ENCODE measurements around the gene ARID3A.
A peak's percentile ranks its signal among the peaks of the same experiment; 100 is the strongest.

The ARID3A gene

DNA sequence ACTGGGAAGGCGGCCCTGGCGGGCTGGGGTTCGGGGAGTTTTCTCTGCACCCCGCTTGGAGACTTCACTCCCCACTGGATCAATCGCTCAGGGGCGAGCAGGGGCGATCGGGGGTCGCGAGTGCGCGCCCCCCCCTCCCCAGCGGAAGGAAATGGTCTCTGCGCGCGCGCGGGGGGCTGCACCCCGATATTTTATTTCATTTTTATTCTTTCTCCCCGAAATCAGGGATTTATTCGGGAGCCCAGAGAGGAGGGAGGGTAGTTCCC lies 421 bp downstream of the ARID3A start:
- peak overlapping the region; percentile 100 for H3K4me3 ChIP-seq (ENCODE audit: low read length, poor library complexity, severe bottlenecking)
- peak overlapping the region; percentile 98 for H3K9ac ChIP-seq (ENCODE audit: low read depth, low read length, poor library complexity, severe bottlenecking)
- peaks cover 4% of the 10 kb centered on the region for H4K20me1 ChIP-seq (ENCODE audit: insufficient read depth, low read length, poor library complexity, severe bottlenecking)
- no peaks in the 10 kb centered on the region for H3K36me3 ChIP-seq (ENCODE audit: insufficient read depth, low read length)
- H3K4me2 ChIP-seq (ENCODE audit: low read depth, low read length, poor library complexity, severe bottlenecking): peak overlapping the region; percentile 81
- H3K4me1 ChIP-seq (ENCODE audit: insufficient read depth, low read length, poor library complexity, severe bottlenecking): peaks cover 2% of the 10 kb centered on the region
- H3K27me3 ChIP-seq (ENCODE audit: insufficient read depth, low read length, poor library complexity, severe bottlenecking): peaks cover 5% of the 10 kb centered on the region
- TF ChIP-seq EZH2phosphoT487 (IDR thresholded peaks at IDR 0.05; ENCODE audit: borderline replicate concordance): no peak
- TF ChIP-seq, protein P1, sequence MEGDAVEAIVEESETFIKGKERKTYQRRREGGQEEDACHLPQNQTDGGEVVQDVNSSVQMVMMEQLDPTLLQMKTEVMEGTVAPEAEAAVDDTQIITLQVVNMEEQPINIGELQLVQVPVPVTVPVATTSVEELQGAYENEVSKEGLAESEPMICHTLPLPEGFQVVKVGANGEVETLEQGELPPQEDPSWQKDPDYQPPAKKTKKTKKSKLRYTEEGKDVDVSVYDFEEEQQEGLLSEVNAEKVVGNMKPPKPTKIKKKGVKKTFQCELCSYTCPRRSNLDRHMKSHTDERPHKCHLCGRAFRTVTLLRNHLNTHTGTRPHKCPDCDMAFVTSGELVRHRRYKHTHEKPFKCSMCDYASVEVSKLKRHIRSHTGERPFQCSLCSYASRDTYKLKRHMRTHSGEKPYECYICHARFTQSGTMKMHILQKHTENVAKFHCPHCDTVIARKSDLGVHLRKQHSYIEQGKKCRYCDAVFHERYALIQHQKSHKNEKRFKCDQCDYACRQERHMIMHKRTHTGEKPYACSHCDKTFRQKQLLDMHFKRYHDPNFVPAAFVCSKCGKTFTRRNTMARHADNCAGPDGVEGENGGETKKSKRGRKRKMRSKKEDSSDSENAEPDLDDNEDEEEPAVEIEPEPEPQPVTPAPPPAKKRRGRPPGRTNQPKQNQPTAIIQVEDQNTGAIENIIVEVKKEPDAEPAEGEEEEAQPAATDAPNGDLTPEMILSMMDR (conservative IDR thresholded peaks at IDR 0.05; ENCODE audit: low read length): no peak
- H3K9me2 ChIP-seq (replicated peaks; ENCODE audit: low read depth, low read length): no peaks in the 10 kb centered on the region
- H3K79me2 ChIP-seq (ENCODE audit: insufficient read depth, low read length): peaks cover 31% of the 10 kb centered on the region
- no peaks in the 10 kb centered on the region for H3F3A ChIP-seq (ENCODE audit: low read depth)
- H2AFZ ChIP-seq (ENCODE audit: low read length): peak overlapping the region; percentile 73
- H3K9me3 ChIP-seq (ENCODE audit: insufficient read depth, low read depth, low read length): no peaks in the 10 kb centered on the region

DNA sequence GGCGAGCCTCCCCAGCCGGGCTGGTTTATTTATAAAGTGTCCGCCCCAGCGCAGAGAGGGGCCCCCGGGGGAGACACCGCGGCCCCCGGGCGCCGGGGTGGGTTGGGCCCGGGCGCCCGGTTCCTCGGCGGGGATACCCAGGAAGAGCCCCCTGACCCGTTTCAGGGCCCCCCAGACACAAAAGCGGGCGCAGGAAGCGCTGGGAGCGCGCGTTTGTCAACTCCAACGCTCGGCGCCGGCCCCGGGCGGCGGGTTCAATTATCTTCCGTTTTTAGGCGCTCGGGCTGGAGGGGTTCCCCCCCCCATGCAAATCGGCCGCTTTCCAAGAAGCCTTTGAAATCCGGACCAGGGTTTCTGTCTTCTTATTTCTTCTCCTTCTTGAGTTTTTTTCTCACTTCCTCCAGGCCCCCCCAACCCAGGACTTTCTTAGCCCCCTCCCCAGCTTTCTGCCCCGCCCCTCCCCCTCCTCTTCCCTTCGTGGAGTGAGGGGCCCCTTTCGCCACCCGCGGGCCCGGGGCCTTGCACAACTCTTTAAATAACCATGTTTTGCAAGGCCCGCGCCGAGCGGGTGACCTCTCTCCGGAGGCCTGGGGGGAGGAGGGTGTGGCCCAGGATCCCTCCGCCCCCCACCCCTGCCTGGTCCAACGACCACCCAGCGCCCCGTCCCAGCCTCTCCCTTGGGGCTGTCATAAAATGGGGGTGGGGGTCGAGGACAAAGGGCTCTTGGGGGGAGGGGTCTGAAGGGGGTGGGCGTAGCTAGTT lies 935 bp downstream of the ARID3A start:
- Histone ChIP-seq H3K27me3 (ENCODE audit: insufficient read depth, low read length, poor library complexity, severe bottlenecking) (peaks cover 5% of the 10 kb centered on the region), H3K9ac (ENCODE audit: low read depth, low read length, poor library complexity, severe bottlenecking) (peak overlapping the region; percentile 98), H3K36me3 (ENCODE audit: insufficient read depth, low read length) (no peaks in the 10 kb centered on the region), H3K79me2 (ENCODE audit: insufficient read depth, low read length) (peaks cover 31% of the 10 kb centered on the region), H4K20me1 (ENCODE audit: insufficient read depth, low read length, poor library complexity, severe bottlenecking) (peaks cover 4% of the 10 kb centered on the region), H2AFZ (ENCODE audit: low read length) (peak overlapping the region; percentile 73), H3K4me3 (ENCODE audit: low read length, poor library complexity, severe bottlenecking) (peak overlapping the region; percentile 100), H3F3A (ENCODE audit: low read depth) (no peaks in the 10 kb centered on the region), H3K9me2 (replicated peaks; ENCODE audit: low read depth, low read length) (no peaks in the 10 kb centered on the region), H3K4me2 (ENCODE audit: low read depth, low read length, poor library complexity, severe bottlenecking) (peak overlapping the region; percentile 81), H3K4me1 (ENCODE audit: insufficient read depth, low read length, poor library complexity, severe bottlenecking) (peaks cover 2% of the 10 kb centered on the region), H3K9me3 (ENCODE audit: insufficient read depth, low read depth, low read length) (no peaks in the 10 kb centered on the region)
- TF ChIP-seq EZH2phosphoT487 (IDR thresholded peaks at IDR 0.05; ENCODE audit: borderline replicate concordance): no peak
- TF ChIP-seq, protein P1 (conservative IDR thresholded peaks at IDR 0.05; ENCODE audit: low read length): no peak

DNA sequence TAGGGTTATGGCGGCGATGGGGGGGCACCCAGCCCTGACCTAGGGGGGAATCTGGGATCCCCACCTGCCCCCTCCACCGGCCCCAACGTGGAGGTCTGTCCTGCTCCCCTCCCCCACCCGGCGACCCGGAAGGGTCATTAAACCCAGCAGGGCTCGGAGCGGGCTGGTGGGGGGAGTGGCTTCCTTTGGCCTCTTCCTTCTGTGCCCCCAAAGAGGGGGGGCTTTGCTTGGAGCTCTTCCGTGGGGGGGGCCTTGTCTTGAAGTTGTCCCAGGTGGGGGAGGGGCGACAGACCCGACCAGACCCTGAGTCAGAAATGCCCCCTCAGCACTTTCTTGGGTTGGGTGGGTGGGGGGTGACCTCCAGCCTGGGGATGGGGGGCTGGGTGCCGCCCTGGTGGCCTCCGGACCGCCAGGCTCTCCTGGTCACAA lies 1.5 kb downstream of the ARID3A start:
- peak overlapping the region; percentile 100 for H3K4me3 ChIP-seq (ENCODE audit: low read length, poor library complexity, severe bottlenecking)
- H3K9ac ChIP-seq (ENCODE audit: low read depth, low read length, poor library complexity, severe bottlenecking): peak overlapping the region; percentile 98
- H3K79me2 ChIP-seq (ENCODE audit: insufficient read depth, low read length): peaks cover 31% of the 10 kb centered on the region
- H3K27me3 ChIP-seq (ENCODE audit: insufficient read depth, low read length, poor library complexity, severe bottlenecking): peaks cover 5% of the 10 kb centered on the region
- no peaks in the 10 kb centered on the region for H3K9me2 ChIP-seq (replicated peaks; ENCODE audit: low read depth, low read length)
- peaks cover 8% of the 10 kb centered on the region for H4K20me1 ChIP-seq (ENCODE audit: insufficient read depth, low read length, poor library complexity, severe bottlenecking)
- no peaks in the 10 kb centered on the region for H3K4me1 ChIP-seq (ENCODE audit: insufficient read depth, low read length, poor library complexity, severe bottlenecking)
- no peaks in the 10 kb centered on the region for H3F3A ChIP-seq (ENCODE audit: low read depth)
- H2AFZ ChIP-seq (ENCODE audit: low read length): peak overlapping the region; percentile 73; the same call in 1 of the 2 replicates
- H3K36me3 ChIP-seq (ENCODE audit: insufficient read depth, low read length): no peaks in the 10 kb centered on the region
- peak overlapping the region; percentile 81 for H3K4me2 ChIP-seq (ENCODE audit: low read depth, low read length, poor library complexity, severe bottlenecking)
- H3K9me3 ChIP-seq (ENCODE audit: insufficient read depth, low read depth, low read length): no peaks in the 10 kb centered on the region
- TF ChIP-seq, protein P1 (conservative IDR thresholded peaks at IDR 0.05; ENCODE audit: low read length): no peak
- TF ChIP-seq EZH2phosphoT487 (IDR thresholded peaks at IDR 0.05; ENCODE audit: borderline replicate concordance): no peak

All from Loucy (cell line).